ENCODE measurements around the gene RBMS1. TPM values are rescaled to one million over a fixed set of nuclear protein-coding genes. Genes with fewer than 3 reads are reported as not detected.

RBMS1 gene
- total and polyA plus RNA-seq, 4 donors, result 49.5 to 215 (median 76.3) TPM

DNA sequence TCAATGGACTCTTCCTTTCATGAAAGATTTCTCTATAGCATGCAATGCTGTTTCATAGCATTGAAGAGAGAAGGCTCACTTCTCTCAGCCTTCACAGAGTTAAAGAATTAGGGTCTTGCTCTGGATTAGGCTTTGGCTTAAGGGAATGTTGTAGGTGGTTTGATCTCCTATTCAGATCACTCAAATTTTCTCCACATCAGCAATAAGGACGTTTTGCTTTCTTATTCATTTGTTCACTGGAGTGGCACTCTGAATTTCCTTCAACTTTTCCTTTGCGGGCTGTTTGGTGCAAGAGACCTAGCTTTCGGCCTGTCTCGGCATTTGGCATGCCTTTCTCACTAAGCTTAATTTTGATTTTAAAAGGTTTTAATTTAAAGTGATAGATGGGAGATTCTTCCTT is 131.6 kb downstream of the RBMS1 start:
- TF ChIP-seq CTCF (IDR thresholded peaks at IDR 0.05; ENCODE audit: control extremely low read depth, extremely low read depth), result no peak
- H3K27ac ChIP-seq (ENCODE audit: low read depth in 1 of 2, low read length in 1 of 2), result no peak overlapping the region

DNA sequence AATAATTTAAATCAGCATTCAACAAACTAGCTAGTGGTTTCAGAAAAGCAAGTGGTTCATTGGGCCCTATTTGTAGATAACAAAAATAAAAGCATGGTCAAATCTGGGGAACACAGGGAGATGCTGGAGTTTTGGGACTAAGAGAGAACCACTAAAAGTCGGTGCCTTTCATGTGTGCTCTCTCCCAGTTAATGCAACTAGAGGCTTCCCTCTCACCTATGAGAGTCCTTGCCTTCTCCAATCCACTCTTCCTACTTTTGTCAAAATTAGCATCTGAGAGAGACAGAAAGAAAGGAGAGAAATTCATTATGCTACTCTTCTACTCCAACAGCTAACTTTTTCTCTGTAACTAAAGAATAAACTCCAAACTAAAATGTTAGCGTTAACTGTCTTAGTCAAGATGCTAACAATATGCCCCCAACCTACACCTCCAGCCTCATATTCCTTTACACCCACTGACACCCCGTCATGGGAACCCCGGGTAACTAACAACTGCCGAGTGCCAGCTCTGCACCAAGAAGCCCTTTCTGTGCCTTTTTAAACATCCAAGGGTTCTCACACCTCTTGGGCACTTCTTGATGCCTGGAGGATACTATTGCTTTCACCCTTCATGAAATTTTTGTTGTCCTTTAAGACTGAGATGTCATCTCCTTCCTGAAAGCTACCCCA is 133.4 kb downstream of the RBMS1 start:
- Histone ChIP-seq H3K4me1 (ENCODE audit: control insufficient read depth in 5 of 5, insufficient read depth in 5 of 5, low read length in 5 of 5) (peaks cover 5 to 41% (median 6%) of the 10 kb centered on the region in 5 donors), H3K4me3 (no peak overlapping the region), H3K9ac (ENCODE audit: insufficient read depth in 1 of 2, low read length in 2 of 2) (no peak overlapping the region), H3K9me3 (ENCODE audit: control insufficient read depth in 4 of 4, insufficient read depth in 3 of 4, low read length in 3 of 4) (no peaks in the 10 kb centered on the region), H3K27me3 (ENCODE audit: control insufficient read depth in 3 of 3, insufficient read depth in 3 of 3, low read length in 2 of 3) (no peaks in the 10 kb centered on the region), H3K36me3 (ENCODE audit: control insufficient read depth in 4 of 4, insufficient read depth in 4 of 4, low read length in 4 of 4) (peaks cover 0 to 8% (median 2%) of the 10 kb centered on the region in 4 donors), H3K27ac (ENCODE audit: low read depth in 1 of 2, low read length in 1 of 2) (no peak overlapping the region)
- DNase-seq, result no peak
- TF ChIP-seq CTCF (IDR thresholded peaks at IDR 0.05; ENCODE audit: control extremely low read depth, extremely low read depth), result no peak
- WGBS, 2 donors, result 89 to 94% methylated on average over 5 of the region's 5 CpGs
- ATAC-seq (ENCODE audit: insufficient read depth, low FRiP score), result no peak

More for the DNA sequence above, 131.6 kb downstream of the RBMS1 start:
- H3K9ac ChIP-seq (ENCODE audit: insufficient read depth in 1 of 2, low read length in 2 of 2), result no peak overlapping the region
- no peak overlapping the region for H3K4me3 ChIP-seq
- H3K27me3 ChIP-seq (ENCODE audit: control insufficient read depth in 3 of 3, insufficient read depth in 3 of 3, low read length in 2 of 3), result no peaks in the 10 kb centered on the region
- peaks cover 2 to 12% (median 9%) of the 10 kb centered on the region in 4 donors for H3K36me3 ChIP-seq (ENCODE audit: control insufficient read depth in 4 of 4, insufficient read depth in 4 of 4, low read length in 4 of 4)
- ATAC-seq (ENCODE audit: insufficient read depth, low FRiP score) (no peak), DNase-seq (no peak)
- WGBS, 2 donors, result 82 to 88% methylated on average over 4 of the region's 4 CpGs
- no peaks in the 10 kb centered on the region for H3K9me3 ChIP-seq (ENCODE audit: control insufficient read depth in 4 of 4, insufficient read depth in 3 of 4, low read length in 3 of 4)
- peaks cover 8 to 52% (median 12%) of the 10 kb centered on the region in 5 donors for H3K4me1 ChIP-seq (ENCODE audit: control insufficient read depth in 5 of 5, insufficient read depth in 5 of 5, low read length in 5 of 5)

- peaks cover 0 to 38% (median 6%) of the 10 kb centered on the region in 5 donors for H3K4me1 ChIP-seq (ENCODE audit: control insufficient read depth in 5 of 5, insufficient read depth in 5 of 5, low read length in 5 of 5)
- DNase-seq (no peak), ATAC-seq (ENCODE audit: insufficient read depth, low FRiP score) (no peak)
- H3K4me3 ChIP-seq, result no peak overlapping the region
- no peak overlapping the region for H3K9ac ChIP-seq (ENCODE audit: insufficient read depth in 1 of 2, low read length in 2 of 2)
- no peaks in the 10 kb centered on the region for H3K27me3 ChIP-seq (ENCODE audit: control insufficient read depth in 3 of 3, insufficient read depth in 3 of 3, low read length in 2 of 3)
- H3K36me3 ChIP-seq (ENCODE audit: control insufficient read depth in 4 of 4, insufficient read depth in 4 of 4, low read length in 4 of 4), result peaks cover 0 to 4% (median 1%) of the 10 kb centered on the region in 4 donors
- TF ChIP-seq CTCF (IDR thresholded peaks at IDR 0.05; ENCODE audit: control extremely low read depth, extremely low read depth), result no peak
- H3K9me3 ChIP-seq (ENCODE audit: control insufficient read depth in 4 of 4, insufficient read depth in 3 of 4, low read length in 3 of 4), result no peaks in the 10 kb centered on the region
- WGBS, 2 donors, result 54 to 77% methylated on average over 5 of the region's 5 CpGs
- H3K27ac ChIP-seq (ENCODE audit: low read depth in 1 of 2, low read length in 1 of 2), result no peak overlapping the region
These were observed 135.6 kb downstream of the RBMS1 start for GRCh38 chr2:160358046-160358445.

Measured in lung (tissue), 12 donors.